OCI-LY1 (cell line): Measurements from ENCODE around the gene NCAPD2.
"Not testable (repeated sequence)": the region's sequence is repeated elsewhere in the genome, so short reads cannot be mapped to it uniquely, and the experiment has no call there.

Experiments used
- EZH2 ChIP-seq: fragments of 200-600 bp; sonication (generic), shearing (Covaris generic); IDR thresholded peaks from 2 replicates; pipeline ENCODE4 v1.8.0; 2017; ENCODE audit warnings: borderline replicate concordance, mixed run types, mild to moderate bottlenecking, antibody characterized with exemption, low read length, moderate library complexity, mixed read lengths
- TF ChIP-seq, protein P1 (sequence below): fragments of 200-600 bp; sonication (generic), shearing (Covaris generic); IDR thresholded peaks from 2 replicates; pipeline ENCODE4 v1.5.1; 2017; ENCODE audit warnings: mild to moderate bottlenecking, antibody characterized with exemption, low read length, moderate library complexity, mixed read lengths

DNA sequence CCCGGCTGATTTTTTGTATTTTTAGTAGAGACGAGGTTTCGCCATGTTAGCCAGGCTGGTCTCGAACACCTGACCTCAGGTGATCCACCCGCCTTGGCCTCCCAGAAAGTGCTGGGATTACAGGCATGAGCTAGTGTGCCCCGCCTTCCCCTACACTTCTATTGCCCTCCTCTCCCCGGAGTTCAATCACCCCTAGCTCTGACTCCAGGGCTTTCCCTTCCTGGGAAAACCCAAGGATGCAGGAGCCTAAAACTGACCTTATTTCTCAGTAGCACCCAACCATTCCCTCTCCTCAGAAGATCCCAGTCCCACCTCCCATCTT, 62.6 kb downstream of the NCAPD2 start:
- TF ChIP-seq EZH2, result not testable (repeated sequence)
- TF ChIP-seq, protein P1, sequence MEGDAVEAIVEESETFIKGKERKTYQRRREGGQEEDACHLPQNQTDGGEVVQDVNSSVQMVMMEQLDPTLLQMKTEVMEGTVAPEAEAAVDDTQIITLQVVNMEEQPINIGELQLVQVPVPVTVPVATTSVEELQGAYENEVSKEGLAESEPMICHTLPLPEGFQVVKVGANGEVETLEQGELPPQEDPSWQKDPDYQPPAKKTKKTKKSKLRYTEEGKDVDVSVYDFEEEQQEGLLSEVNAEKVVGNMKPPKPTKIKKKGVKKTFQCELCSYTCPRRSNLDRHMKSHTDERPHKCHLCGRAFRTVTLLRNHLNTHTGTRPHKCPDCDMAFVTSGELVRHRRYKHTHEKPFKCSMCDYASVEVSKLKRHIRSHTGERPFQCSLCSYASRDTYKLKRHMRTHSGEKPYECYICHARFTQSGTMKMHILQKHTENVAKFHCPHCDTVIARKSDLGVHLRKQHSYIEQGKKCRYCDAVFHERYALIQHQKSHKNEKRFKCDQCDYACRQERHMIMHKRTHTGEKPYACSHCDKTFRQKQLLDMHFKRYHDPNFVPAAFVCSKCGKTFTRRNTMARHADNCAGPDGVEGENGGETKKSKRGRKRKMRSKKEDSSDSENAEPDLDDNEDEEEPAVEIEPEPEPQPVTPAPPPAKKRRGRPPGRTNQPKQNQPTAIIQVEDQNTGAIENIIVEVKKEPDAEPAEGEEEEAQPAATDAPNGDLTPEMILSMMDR, result not testable (repeated sequence)
